T-helper 2 cell treated with Interferon-gamma antibody and Interleukin-4, amounts not matched to agents 100 ng/mL and 5 ng/mL, for 36 hours (primary cell): ENCODE measurements around the gene EPAS1. TPM values are rescaled to one million over a fixed set of nuclear protein-coding genes. Genes with fewer than 3 reads are reported as not detected.

Experiments
- intact Hi-C: fragments of 100-400 bp; cut with micrococcal nuclease; formaldehyde crosslinking; loops from one replicate; pipeline ENCODE4 v1.15.1; 2023
- total RNA-seq: library from RNA; stranded (reverse); gene quantifications from 2 replicates; pipeline ENCODE4 v1.2.3, GENCODE V29; 2022

The EPAS1 gene
- total RNA-seq, 1 donor from 2014 or later: 28.2 TPM

- intact Hi-C loops: loop anchor here (2.0 to 5.0 kb wide), 7 partner anchors 53 to 1483 kb away; partner anchors contain the start of gene MSH6
Observed at GRCh38 chr2:46299365-46300263, 2.4 kb downstream of the EPAS1 start.

DNA sequence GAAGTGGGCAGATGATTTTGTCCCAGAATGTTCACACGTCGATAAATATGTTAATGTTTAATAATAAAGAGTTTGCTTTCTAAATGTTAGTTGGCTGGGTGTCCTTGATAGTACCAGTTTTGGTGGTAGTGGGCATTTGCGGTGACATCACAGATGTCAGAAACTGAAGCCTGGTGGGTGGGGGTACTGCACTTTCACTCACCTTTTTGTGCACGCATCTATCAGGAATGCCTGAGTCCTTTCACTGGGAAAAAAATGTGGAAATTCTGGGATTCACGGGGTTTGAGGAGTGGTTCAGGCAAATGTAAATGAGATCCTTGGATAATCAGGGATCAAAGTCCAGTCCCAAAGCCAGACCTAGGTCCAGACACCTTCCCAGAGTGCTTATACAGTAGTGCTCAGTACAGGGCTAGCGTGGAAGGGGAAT is 3.2 kb downstream of the EPAS1 start:
- intact Hi-C loops: no loop called here

- intact Hi-C loops: no loop called here
Observed at GRCh38 chr2:46302005-46302695, 4.9 kb downstream of the EPAS1 start.

DNA sequence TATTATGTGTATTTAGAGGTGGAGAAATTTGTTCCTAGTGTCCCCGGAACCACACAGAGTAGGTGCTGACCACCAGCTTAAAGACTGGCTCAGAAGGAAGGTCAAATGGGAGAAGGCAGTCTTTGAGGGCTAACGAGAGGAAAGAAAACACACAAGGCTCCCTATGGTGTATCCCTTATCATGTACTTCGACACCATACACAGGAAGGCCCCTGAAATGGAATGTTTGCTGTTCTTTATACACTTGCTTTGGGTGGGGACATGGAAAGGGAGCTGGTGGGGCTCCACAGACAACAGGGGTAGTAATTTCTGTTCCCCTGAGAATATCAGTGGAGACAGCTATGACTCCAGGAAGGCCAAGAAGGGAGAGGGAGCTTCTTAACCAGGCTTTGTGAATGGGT is 6.0 kb downstream of the EPAS1 start:
- intact Hi-C loops: no loop called here

- intact Hi-C loops: no loop called here
Observed at GRCh38 chr2:46303822-46304221, 6.6 kb downstream of the EPAS1 start.

- intact Hi-C loops: no loop called here
Observed at GRCh38 chr2:46304635-46305034, 7.4 kb downstream of the EPAS1 start.

DNA sequence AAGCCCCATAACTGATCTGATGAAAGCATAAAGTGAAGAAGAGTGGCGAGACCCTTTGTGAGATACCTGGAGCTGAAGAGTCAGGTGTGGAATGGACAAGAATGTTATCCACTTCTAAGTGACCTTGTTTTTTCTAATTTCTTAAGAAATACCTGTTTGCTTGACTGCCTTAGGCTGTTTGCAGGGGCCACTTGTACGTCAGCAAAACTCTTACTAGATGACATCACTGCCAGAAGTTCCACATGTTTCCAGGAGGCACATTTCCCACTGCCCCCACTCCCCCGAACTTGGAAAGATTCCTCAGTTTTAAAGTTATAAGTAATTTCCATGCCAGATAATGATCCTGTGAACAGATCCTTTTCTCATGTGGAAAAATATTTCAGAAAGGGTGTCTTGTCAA is 8.0 kb downstream of the EPAS1 start:
- intact Hi-C loops: no loop called here

DNA sequence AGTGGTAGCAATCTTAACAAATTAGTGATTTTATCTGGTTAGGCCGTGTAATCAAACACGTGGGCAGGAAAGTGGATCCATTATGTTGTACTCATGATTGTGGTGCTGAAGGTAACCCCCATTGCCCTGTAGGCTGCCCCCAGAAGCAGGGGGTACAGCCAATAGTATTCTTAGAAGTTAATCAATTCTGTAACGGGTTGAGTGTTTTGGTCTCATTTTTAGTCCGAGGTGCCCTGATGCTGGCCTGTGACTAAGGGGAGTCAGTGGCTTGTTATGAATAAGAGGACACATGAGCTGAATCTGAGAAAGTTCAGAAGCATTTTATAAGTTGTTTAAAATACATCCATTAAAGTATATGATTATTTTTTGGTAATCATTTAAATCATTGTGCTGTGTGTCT is 8.6 kb downstream of the EPAS1 start:
- intact Hi-C loops: no loop called here

GRCh38 chr2:46306330-46306751 is 9.1 kb downstream of the EPAS1 start:
- intact Hi-C loops: no loop called here

DNA sequence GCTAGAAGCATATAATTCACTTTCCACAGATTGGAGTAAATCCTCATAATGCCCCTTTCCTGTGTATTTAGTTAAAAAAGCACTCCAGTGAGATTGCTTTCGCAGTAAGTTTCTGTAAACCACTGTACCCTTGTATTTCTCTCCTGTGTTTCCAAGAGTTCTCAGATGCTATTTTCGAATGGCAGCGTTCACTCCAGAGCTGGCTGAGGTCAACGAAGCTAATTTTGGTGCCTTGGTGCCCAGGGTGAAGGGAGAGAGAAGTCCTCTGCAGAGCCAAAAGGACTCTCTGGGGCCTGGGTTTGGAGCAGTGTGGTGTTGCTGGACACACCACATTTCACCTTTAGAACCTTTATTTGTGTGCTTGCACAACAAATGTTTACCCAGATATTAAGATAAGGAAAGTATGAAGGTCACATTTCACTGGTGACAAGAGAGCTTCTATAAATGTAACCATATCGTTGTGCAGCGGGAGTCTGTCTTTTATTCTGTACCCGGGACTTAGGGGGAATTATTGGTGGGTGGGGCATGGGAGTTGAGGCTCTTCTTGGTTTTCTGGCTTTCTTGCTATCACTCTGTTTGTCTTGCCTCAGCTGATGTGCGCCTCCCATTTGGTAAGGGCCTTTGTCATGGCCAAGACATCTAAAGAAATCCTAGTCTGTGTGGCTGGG is 9.9 kb downstream of the EPAS1 start:
- intact Hi-C loops: no loop called here

DNA sequence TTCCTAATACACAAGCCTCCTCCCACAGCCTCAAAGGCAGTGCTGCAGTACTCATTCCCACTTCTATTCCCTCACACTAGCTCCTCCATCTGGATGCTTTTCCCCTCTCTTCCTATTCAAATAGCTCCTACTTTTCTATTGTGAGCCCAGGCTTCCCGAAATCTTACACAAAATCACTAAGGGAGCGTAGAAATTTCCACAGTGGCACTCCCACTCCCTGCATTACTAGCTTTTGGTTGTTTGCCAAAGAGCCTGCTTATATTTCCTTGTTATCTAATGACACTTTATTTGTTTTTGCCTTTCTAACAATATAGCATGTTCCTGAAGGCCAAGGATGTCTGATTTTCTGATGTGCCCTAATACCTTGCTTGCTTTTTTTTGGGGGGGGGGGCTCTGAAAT is 10.9 kb downstream of the EPAS1 start:
- intact Hi-C loops: no loop called here

DNA sequence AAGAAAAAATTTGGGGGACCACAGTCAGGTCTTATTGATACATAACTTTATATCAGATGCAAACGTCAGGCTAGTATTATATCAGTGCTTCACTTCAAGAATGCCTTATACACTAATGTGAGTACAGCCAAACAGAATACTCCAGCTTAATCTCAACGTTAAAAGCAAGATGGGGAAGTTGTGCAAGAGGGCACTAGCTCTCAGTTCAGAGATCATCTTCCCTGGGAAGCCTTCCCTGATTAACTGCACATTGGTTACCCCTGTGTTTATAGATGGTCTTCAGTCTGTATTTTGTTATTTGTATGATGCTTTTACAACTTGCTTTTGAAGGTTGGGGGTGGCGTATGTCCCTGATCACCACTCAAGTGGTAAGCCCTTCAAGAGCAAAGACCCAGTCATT is 11.4 kb downstream of the EPAS1 start:
- intact Hi-C loops: no loop called here

DNA sequence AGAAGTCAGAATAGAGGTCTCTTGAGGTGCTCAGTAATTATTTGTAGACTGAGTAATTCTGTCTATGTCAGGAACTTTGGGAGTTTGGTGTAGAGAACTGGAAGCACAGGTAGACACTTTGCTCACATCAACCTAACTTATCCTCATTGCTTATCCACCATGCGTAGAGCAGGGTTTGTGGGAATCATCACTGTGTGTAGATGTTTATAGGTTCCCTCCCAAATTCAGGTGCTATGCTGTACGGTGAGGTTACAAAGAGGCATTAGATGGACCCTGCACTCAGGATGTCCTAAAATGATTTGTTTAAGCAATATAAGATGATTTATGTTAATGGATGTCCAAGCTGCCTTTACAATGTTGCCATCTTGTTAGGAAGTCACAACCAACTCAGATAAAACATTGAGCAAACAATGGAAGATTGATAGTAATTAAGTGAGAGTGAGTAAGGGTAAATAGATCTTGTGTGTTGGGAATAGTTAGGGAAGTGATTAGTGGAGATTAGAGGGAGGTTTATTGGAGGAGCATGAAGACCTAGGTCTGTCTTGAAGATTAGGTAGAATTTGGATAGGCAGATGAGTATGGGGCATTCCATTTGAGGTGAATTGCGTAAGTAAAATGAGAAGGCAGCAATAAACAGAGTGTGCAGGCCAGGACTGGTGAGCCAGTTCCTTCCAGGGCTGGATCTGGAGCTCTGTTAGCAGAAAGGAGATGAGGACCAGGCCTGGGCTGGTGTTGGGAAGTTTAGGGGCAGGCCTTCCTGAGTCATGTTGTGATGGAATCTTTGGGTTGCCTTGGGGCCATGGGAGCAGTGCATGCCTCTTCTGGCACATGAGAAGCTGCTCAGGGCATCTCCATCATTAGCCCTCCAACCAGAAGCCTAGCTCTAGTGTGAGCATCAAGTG is 12.1 kb downstream of the EPAS1 start:
- intact Hi-C loops: no loop called here

GRCh38 chr2:46310446-46310845 is 13.2 kb downstream of the EPAS1 start:
- intact Hi-C loops: no loop called here

- intact Hi-C loops: no loop called here
Observed at GRCh38 chr2:46311651-46312223, 14.5 kb downstream of the EPAS1 start.

DNA sequence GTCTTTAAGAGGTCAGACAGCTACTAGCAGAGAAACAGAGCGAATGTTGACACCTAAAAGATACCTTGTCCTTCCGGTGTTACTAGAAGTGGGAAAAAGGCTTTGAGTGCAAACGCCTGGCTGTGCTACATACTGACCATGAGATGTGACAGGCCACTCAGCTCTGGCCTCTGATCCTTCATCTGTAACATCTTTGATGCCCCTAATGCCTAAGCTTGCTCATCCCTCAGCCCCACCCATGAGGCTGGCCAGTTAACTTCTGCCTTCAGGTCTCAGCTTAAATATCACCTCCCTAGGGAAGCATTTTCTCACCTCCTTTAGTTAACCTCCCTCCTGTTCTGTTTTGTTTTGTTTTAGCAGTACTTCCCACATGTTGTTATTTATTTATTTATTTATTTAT is 15.9 kb downstream of the EPAS1 start:
- intact Hi-C loops: no loop called here

DNA sequence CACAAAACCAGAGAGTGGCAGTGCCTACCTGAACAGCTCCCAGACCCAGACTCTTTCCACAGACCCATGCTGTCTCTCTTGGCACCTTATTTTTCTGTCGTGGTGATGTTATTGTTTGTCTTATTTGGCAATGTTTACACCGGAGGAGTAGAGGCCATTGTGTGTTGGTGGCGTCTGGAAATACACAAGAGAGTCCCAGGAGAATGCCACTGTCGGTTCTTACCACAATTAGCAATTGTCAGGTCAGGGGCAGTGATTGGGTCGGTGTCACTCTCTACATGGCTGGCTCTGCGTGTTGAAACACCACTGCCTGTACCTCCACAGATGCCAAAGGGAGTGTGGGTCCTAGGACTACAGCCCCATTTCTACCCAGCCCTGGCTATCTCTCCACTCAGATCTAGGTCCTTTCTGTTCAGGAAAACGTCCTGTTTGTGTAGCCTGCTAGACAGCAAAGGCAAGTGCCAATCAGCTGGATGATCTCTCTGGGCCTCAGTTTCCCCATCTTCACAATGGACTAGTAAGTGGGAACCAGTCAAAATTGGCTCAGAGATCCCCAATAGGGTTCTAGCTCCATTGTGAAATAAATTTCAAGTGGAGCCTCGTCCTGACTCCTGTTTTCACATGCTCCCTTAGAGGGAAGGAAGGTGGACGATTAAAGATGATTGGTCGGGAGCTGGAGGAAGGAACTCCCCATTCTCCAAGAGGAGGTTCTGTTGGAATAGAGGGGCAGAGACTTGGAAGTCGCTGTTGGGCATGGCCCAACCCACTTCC is 17.0 kb downstream of the EPAS1 start:
- intact Hi-C loops: no loop called here

DNA sequence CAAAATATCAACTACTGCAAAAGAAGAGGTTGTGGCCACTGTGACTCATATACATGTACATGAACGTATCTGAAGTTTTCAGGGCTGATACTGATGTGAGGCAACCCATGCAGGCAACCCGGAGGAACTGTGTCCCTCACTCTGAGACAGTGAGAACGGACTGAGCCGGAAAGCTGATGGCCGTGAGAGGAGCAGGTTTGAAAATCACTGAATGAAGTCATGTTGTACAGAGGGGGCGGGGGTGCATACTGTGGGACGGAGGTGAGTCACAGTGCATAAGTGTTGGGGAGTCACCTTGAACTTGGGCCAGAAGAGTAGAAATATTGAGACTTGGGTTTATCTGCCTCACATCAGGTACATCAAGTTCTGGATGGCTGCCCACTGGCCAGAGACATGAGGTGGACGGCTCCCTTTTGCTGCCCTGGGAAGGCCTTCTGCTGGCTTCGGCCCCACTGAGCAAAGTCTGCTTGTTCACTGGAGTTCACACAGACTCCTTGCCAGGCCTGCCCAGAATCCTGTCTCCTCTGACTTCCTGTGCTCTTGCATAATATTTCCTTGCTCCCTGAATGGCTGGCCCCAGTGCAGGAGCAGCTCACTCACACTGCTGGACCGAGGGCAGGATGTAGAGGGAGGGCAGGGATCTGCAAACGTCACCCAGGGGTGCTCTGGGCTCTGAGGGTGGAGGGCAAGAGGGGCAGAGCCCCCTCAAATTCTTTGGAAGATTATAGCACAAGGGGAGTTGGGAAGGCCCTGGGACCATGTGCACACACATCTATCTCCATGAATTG is 18.1 kb downstream of the EPAS1 start:
- intact Hi-C loops: no loop called here

DNA sequence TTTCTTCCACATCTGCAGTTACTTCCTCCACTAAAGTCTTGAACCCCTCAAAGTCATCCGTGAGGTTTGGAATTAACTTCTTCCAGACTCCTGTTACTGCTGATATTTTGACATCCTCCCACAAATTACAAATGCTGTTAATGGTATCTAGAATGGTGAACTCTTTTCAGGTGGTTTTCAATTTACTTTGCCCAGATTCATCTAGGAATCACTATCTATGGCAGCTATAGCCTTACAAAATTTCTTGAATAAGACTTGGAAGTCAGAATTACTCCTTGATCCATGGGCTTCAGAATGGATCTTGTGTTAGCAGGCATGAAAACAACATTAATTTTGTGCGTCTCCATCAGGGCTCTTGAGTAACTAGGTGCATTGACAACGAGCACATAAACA is 19.9 kb downstream of the EPAS1 start:
- intact Hi-C loops: no loop called here
